Measurements from ENCODE around the gene RPF1. TPM values are rescaled to one million over a fixed set of nuclear protein-coding genes. Genes with fewer than 3 reads are reported as not detected.

Gene RPF1
- total RNA-seq, 1 experiment from 2014 or later = 31.7 TPM

GRCh38 chr1:84493747-84494146 lies 14.7 kb downstream of the RPF1 start (continued):
- TF ChIP-seq IRF1 (CRISPR knock-in tag; IDR thresholded peaks at IDR 0.05) (no peak), ZNF512 (CRISPR knock-in tag; IDR thresholded peaks at IDR 0.05; ENCODE audit: borderline replicate concordance) (no peak), CBFB (CRISPR knock-in tag; IDR thresholded peaks at IDR 0.05; ENCODE audit: low read depth) (no peak), FOXJ3 (CRISPR knock-in tag; IDR thresholded peaks at IDR 0.05; ENCODE audit: borderline replicate concordance) (no peak), TEAD4 (CRISPR knock-in tag; IDR thresholded peaks at IDR 0.05) (no peak), NR1H2 (CRISPR knock-in tag; IDR thresholded peaks at IDR 0.05) (no peak), MAX (CRISPR knock-in tag; IDR thresholded peaks at IDR 0.05) (no peak)

- Mint-ChIP-seq H3K4me1 (peaks cover 19% of the 10 kb centered on the region), H3K9me3 (no peaks in the 10 kb centered on the region), H3K4me3 (no peak overlapping the region), H3K27me3 (ENCODE audit: low read depth) (no peaks in the 10 kb centered on the region), H3K27ac (no peak overlapping the region), H3K36me3 (peaks cover 47% of the 10 kb centered on the region)
- CTCF ChIA-PET = no interaction called here
- DNase-seq (ENCODE audit: low spot score) = no peak
- ATAC-seq = no peak
- POLR2A ChIA-PET = no interaction called here
- TF ChIP-seq TEAD4 (CRISPR knock-in tag; IDR thresholded peaks at IDR 0.05) (no peak), ZNF423 (CRISPR knock-in tag; IDR thresholded peaks at IDR 0.05) (no peak), PRDM15 (CRISPR knock-in tag; IDR thresholded peaks at IDR 0.05) (no peak), CREB1 (CRISPR knock-in tag; IDR thresholded peaks at IDR 0.05) (no peak), USF1 (CRISPR knock-in tag; IDR thresholded peaks at IDR 0.05) (no peak), ZNF219 (CRISPR knock-in tag; IDR thresholded peaks at IDR 0.05; ENCODE audit: borderline replicate concordance) (no peak), KAT7 (CRISPR knock-in tag; IDR thresholded peaks at IDR 0.05; ENCODE audit: borderline replicate concordance) (no peak), MLX (CRISPR knock-in tag; IDR thresholded peaks at IDR 0.05) (no peak), IRF1 (CRISPR knock-in tag; IDR thresholded peaks at IDR 0.05) (no peak), MXD4 (CRISPR knock-in tag; IDR thresholded peaks at IDR 0.05; ENCODE audit: borderline replicate concordance) (no peak), EMX1 (CRISPR knock-in tag; IDR thresholded peaks at IDR 0.05) (no peak), ZSCAN18 (CRISPR knock-in tag; IDR thresholded peaks at IDR 0.05) (no peak), ZNF396 (CRISPR knock-in tag; IDR thresholded peaks at IDR 0.05; ENCODE audit: borderline replicate concordance) (no peak), NR2C2 (CRISPR knock-in tag; IDR thresholded peaks at IDR 0.05) (no peak), ARID4B (CRISPR knock-in tag; IDR thresholded peaks at IDR 0.05; ENCODE audit: borderline replicate concordance) (no peak), ETV6 (CRISPR knock-in tag; IDR thresholded peaks at IDR 0.05) (no peak)
Observed at GRCh38 chr1:84496498-84496897, 17.4 kb downstream of the RPF1 start.

Measured in WTC11 (cell line).